HG03108 (cell line): Measurements from ENCODE around the gene VSIG4.

Source experiments
- ATAC-seq: cut with Tn5 transposase; IDR thresholded peaks from one replicate; pipeline ENCODE4 v1.9.1; 2021; ENCODE audit warnings: moderate library complexity; ENCODE audit not compliant: unreplicated experiment

VSIG4 gene

GRCh38 chrX:66009231-66009845 is 30.5 kb downstream of the VSIG4 start:
- ATAC-seq: no peak

DNA sequence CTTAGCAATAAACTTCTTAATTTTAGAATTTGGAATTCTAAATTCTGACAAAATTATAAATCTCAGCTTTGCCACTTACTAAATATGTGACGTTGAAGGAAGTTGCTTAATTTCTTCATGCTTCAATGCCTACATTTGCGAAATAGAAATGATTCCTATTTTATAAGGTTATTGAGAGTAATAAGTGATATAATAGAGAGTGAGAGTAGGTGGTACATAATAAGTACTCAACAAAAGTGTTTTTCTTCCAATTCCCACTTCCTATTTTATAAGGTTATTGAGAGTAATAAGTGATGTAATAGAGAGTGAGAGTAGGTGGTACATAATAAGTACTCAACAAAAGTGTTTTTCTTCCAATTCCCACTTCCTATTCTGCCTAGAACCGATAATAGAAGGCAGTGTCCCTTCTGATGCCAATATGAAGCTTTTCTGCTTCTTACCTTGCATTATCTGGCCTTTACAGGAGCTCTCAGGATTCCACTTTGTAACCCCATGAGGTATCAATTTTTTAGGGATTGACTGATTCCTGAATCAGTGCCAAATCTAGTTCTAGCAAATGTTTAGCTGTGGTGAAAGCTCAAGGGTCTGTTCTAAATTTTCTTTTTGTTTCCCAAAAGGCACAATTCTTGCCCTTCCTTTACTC is 31.4 kb downstream of the VSIG4 start:
- no peak for ATAC-seq

GRCh38 chrX:66007851-66008250 is 32.0 kb downstream of the VSIG4 start:
- ATAC-seq: no peak

- no peak for ATAC-seq
Measured at GRCh38 chrX:66005830-66006449, 33.9 kb downstream of the VSIG4 start.

GRCh38 chrX:66004928-66005829 is 34.7 kb downstream of the VSIG4 start:
- ATAC-seq: no peak

DNA sequence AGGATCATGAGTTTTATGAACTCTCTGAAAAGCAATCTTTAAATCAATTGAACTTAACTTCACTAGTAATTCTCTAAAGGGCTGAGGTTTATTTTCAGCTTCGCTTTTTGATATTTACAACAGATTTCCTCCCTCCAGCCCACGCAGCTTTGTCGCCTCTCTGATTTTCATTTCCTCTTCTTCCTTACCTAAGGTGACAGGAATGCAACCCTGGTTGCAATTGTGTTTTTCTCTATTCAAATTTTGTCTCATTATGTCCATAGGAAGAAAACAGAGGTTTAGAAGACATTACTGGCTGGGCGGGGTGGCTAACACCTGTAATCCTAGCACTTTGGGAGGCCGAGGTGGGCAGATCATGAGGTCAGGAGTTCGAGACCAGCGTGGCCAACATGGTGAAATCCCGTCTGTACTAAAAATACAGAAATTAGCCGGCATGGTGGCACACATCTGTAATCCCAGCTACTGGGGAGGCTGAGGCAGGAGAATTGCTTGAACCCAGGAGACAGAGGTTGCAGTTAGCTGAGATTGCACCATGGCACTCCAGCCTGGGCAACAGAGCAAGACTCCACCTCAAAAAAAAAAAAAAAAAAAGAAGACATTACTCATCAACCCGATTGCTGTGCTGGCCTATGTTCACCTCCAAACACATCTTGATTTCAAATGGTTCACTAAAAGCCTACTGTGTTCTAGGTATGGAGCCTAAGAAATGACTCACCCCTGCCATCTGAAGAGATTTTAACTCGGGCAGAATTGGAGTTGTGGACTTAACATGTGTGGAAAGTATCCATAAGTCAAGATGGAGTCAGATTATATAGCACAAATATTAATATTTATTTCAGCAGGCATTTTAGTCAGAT is 36.8 kb downstream of the VSIG4 start:
- peak; percentile 46 for ATAC-seq

- ATAC-seq: no peak
Measured at GRCh38 chrX:66001596-66001995, 38.3 kb downstream of the VSIG4 start.

DNA sequence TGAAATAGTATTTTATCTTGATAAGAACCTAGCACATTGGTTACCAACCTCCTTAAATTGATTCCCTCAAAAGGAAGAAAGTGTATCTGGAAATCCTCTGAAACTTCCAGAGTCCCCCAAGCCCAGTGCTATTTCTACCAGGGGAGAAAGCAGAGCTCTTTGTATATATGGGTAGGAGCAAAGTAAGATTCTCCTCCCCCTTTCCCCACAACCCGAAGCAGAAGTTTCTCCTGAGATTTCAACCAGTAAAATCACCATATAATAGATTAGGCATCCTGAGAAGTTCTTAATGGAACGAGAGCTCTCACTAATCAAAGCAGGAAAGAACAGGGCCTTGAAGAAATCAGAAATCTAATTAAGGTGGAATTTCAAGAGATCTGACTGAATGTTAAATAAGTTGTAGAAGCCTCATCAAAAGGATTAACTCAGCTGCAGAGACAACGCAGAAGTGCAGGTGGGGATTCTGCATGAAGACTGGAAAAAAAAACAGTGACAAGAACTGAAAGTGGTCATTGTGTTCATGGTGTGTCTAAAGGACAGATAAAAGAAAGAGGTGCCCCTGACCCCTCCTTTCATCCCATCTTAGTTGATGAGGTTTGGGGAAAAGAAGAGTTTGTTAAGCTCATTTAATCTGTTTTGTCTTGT is 39.1 kb downstream of the VSIG4 start:
- ATAC-seq: no peak

DNA sequence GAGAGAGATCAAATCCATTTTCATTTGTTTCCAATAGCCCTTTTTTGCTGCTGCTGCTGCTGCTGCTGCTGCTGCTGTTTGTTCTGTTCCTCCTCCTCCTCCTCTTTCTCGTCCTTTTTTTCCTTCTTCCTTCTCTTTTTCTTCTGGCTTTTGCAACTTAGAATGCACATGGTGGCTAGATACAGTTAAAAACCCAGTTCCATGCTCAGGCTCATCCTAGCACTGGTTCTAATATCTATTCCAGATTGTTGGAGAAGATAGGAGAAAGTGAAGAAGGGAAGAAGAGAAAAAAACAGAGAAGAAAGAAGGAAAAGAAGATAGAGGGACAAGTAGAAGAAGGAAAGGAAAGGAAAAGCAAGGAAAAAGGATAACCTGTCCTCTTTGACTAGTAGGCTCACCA is 39.7 kb downstream of the VSIG4 start:
- ATAC-seq: no peak

DNA sequence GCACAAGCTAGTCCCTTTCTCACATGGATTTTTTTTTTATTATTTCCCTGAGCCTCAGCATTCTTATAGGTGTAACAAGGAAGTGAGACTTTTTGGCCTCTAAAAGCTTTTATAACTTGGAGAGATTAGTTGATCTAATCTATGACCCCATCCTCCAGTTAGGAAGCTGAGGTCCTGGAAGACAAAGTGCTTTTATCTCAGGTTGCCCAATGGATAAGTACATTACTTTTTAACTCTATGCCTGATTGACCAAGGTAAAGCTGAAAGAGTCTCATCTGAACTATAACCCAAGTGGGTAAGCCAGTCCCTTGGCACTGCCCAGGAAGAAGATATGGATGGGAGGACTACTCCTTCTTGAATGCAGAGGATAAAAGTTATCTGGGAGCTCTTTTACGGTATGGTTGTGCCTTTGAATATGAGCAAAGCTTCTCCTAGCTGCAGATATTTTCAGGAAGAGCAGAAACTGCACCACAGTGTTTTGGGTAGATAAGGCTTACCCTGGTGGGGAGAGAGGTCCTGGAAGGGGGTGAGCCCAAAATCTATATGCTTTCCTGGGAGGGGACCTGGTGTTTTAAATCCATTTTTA is 40.2 kb downstream of the VSIG4 start:
- ATAC-seq: no peak

- no peak for ATAC-seq
Measured at GRCh38 chrX:65999029-65999562, 40.8 kb downstream of the VSIG4 start.

DNA sequence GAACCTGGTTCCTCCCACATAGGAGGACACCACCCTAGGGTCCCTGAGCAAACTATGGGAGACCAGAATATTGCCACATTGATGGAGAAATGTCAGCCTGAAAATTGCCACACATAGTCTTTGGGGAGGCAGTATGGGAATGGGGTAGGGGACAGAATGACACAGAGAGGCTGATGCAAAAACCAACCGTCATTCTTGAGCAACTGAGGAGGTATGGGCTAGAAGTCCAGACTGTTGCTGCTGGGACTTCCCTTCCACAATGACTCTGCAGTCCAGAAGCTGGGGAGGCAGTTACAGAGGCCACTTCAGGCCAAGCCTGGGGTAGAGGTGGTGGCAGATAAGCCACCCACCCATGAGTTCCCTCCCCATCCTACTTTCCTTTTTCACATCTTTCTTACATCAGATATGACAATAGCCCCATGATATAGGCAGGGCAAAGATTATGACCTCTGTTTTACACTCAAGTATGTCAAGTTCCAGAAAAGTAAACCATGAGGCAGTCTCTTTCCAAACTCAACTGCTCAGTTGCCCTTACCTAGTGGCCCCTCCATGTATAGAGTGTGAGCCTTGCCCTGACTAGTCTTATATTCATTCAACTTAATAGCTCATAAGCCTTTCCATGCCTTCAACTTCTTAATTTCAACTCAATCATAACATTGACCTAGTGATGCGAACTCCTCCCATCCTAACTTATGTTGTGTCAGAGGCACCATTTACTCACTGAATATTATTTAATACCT is 41.7 kb downstream of the VSIG4 start:
- ATAC-seq: no peak

DNA sequence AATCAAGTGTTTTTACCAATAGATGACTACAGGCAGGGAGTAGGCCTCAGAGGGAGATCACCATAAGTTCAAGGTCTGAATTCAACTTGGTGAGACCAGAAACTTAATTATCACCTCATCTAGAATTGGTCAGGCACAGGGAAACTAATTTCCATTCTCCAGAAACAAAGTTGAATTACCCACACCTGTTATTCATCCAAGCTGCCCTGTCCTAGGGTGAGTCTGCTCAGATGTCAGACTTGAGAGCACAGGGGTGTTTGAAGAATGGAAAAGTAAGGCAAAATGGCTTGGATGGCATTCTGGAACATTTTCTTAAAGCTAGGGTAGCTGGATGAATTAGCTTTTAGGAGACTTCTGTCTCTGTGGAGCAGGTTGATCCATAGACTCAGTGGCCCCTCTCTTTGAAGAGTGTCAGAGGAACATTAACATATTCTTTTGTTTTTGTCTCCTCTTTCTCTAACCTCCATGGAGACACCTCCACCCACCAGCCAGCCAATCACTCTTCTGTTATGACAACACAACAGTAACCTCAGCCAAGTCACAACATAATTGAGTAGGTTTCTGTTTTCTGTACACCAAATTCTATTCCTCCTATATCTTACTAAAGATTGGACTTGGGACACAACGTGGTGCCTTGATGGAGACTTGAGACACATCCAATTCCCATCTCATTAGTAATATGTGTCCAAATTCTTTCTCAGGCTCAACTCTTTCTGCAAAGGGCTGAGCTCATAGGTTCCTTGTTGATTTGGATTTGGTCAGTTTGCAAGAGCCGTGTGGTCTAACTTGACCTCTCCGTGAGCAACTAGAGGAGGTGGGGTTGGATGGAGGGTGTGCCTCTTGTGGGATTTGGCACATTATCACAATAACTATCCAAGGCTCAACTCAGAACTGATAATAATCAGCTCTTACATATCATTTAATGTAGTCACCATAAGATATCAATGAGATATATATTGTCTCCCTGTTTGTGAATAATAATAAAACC is 45.1 kb downstream of the VSIG4 start:
- ATAC-seq: no peak

GRCh38 chrX:65993915-65994460 is 45.9 kb downstream of the VSIG4 start:
- no peak for ATAC-seq

- ATAC-seq: no peak
Measured at GRCh38 chrX:65993332-65993731, 46.5 kb downstream of the VSIG4 start.

DNA sequence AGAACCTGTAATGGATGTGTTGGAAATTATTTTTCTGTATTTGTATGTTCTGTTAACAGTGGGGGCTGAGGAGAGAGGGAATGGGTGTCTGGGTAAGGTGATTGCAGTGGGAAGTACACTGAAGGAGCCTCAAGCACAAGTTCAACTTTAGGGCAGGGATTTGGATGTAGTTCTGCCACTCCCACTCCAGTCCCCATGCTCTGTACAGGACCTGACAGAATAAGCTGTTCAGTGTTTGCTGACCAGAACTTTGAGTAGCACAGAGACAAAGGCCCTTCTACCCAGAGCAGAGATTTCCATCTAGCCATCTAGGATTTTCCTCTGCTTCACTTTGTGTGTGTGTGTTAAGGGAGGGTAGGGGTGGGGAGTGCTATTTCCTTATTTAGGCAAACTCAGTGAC is 49.2 kb downstream of the VSIG4 start:
- ATAC-seq: no peak

- ATAC-seq: no peak
Measured at GRCh38 chrX:65987811-65988210, 52.1 kb downstream of the VSIG4 start.
